Stimulated activated naive CD8-positive, alpha-beta T cell treated with anti-CD3 and anti-CD28 coated beads, Interleukin-15, Interleukin-2, amounts not matched to agents 100 U/mL and 50 U/mL, for 24 hours (primary cell): ENCODE measurements around the gene C1R.

Experiments used
- ATAC-seq: fragments of 150-1000 bp; cut with Tn5 transposase; one replicate; pipeline ENCODE4 v1.10.0; 2021
- DNase-seq: peaks from one replicate; pipeline ENCODE4 v3.0.0; 2021

C1R gene

DNA sequence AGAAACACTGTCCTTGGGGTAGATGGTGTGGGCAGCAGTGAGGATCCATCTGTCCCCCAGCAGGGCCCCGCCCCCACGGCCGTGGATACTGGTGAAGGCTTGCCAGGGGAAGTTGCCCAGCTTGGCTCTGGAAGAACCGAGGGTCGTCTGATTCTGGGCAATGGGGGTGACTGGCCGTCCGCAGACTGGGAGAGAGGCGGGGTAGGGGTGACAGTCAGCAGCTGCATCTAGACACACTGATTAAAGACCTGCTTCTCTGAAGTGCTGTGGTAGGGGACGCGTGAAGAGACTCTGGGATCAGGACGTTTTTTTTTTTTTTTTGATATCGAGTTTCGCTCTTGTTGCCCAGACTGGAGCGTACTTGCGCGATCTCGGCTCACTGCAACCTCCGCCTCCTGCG, 4.7 kb upstream of the C1R start:
- ATAC-seq (no peak), DNase-seq (no peak)

DNA sequence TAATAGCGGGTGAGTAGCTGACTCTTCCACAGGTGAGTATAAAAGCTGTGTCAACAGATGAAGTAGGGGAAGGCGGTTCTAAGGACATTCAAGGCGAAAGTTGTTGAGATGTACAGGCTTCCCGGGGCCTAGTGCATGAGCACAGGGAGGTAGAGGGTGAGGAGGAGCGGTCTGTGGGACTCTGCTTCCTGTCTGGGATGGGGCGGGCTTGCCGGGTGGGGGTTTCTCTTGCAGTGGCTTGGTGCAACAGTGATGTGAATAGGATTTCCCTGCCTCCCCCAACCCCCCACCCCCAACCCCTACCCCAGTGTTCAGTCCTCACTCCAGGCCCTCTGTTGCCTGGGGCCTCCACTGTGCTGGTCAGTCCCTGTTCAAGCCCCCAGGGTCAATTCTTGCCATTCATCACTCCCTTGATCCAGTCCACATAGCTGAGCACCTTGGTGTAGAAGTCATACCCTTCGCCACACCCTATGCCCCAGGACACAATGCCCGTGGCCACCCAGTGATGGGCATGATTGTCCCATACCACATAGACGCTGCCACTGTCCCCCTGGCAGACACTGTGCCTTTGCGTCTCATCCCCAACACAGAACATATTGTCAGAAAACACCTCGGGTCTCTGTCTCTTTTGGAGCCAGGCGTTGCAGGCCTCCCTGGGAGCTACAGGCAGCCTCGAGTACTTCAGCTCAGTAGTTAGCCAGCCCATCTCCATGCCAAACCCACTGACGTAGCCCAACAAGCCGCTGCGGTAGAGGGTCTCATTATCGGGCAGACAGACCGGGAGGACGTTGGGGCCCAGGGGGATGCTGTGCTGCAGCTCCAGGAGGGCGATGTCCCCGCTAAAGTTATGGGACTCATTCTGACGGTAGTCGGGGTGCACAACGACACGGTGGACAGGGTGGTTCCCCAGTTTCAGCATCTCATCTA, 4.0 kb upstream of the C1R start:
- no peak for DNase-seq
- ATAC-seq: no peak

DNA sequence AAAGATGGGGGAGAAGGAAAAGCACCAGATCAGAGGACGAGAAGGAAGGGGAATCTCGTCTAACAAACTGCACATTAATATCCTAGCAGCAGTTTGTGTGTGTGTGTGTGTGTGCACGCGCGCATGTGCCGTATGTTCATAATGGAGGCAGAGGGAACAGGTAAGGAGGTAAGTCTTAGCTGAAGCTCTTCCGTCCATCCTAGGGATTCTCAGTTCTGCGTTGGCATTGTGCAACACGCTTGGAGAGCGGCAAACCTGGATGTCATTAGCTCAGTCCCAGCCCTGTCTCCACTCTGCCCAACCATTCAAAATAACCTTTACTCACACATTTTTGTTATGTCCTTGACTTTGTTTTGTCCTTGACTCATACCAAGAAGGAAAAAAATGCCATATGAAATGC, 1.6 kb upstream of the C1R start:
- ATAC-seq (no peak), DNase-seq (no peak)

DNA sequence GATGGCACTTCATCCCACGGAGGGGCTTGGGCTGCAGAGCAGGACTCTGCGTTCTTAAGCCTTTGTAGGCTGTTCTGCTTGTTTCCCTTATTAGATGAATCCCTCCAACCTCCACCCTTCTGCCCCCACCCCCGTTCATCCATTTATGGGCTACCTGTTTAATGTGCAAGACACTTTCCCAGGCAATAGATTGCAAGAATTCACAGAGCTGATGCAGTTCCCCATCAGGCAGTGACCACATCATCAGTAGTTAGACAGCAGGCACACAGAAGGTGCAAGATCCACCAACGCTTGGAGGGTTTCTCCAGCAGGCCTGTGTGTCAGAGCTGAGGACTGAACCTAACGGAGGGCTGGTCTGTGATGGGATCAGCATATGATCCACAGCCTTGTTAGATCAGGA, 1.2 kb upstream of the C1R start:
- DNase-seq (no peak), ATAC-seq (no peak)

DNA sequence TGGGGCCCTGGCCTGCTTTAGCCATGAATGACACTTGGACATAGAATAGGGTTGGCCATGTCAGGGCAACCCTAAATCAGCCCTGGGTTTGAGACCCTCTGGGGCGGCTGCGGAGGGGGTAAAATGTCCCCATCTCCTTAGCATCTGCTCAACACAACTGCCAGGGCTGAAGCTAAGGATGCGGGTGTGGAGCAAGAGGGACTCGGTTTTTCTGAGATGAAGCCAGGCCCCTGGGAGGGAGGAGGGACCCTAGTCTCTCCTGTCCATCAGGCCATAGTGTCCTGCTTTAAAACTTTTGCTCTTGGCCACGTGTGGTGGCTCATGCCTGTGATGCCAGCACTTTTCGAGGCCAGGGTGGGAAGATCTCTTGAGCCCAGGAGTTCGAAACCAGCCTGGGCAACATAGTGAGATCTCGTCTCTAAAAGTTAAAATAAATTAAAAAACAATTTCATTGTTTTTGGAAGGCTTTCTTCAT, 778 bp upstream of the C1R start:
- ATAC-seq: no peak
- no peak for DNase-seq

DNA sequence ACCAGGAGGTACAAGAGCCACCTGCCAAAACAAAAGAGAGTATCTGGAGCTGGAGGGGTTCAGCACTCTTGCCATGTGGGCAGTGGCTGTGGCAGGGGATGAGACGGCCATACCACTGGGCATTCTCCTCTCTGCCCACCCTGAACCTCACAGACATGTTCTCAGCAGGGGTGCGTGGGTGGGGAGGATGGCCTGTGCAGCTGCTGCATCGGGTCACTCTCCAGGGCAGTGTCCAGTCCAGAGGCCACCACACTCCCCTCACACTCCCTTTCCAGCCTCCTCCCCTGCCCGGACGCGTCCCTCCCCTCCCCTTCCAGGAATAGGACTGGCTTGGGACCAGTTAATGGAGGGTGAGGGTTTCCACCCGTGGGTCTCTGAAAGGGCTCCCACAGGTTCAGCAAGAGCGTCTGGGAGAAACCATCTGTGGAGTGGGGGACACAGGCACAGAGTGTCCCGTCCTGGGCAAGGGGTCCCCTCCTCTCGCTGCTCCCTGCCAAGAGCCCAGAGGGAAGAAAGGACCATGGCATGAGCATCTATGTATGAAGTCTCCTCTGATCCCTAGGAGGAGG, 501 bp downstream of the C1R start:
- DNase-seq: no peak
- ATAC-seq: peak; percentile 15

DNA sequence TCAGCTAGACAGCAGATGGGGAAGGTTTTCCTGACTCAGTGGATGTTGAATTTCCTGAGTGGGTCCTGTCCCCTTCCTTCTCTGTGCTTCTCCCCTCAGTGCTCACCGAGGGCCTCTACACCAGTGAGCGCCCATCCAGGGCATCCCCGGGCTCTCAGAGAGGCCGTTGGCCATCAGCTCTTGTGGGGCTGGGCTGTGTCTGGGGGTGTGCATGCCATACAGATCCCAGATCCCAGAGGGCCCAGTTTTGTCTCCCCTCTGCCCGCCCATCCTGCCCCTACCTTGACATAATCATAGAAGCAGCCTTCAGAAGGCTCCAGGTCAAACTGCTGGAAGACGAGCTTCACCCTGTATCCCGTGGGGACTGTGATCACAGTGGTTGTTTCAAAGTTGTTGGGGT, 1.1 kb downstream of the C1R start:
- DNase-seq (no peak), ATAC-seq (no peak)

DNA sequence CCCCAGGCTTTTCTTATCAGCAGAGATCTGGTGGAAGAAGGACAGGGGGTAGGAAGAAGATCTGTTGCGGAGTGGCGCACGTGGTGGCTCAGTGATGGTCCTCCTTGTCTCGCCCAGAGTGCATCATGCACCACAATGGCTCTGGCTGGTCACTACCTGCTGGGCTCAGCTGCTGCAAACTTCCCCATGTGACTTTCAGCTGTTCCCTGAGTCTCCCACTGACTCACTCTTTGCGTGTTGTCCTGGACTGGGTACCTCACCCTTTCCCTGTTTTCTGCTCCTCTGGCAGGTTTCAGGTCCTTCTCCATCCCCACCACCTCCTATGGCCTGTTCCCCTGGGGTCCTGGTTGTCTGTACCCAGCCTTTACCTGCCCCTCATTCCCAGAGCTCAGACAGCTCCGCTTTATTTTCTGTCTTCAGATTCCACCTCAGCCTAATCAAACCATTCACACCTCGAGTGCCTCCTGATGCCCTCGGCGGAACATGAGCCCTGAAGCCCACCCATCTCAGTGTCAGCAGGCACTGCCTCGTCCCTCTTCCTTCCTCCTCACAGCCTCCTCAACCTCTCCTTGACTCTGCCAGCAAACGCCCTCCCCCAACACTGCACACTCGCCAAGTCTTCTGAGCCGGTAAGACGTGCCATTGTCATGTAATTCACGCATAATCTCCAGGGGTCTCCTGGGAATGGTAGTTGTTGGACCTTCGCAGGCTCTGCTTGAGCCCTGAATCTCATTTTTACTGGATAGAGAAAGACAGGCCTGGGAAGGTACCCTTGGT, 1.8 kb downstream of the C1R start:
- DNase-seq (no peak), ATAC-seq (no peak)

DNA sequence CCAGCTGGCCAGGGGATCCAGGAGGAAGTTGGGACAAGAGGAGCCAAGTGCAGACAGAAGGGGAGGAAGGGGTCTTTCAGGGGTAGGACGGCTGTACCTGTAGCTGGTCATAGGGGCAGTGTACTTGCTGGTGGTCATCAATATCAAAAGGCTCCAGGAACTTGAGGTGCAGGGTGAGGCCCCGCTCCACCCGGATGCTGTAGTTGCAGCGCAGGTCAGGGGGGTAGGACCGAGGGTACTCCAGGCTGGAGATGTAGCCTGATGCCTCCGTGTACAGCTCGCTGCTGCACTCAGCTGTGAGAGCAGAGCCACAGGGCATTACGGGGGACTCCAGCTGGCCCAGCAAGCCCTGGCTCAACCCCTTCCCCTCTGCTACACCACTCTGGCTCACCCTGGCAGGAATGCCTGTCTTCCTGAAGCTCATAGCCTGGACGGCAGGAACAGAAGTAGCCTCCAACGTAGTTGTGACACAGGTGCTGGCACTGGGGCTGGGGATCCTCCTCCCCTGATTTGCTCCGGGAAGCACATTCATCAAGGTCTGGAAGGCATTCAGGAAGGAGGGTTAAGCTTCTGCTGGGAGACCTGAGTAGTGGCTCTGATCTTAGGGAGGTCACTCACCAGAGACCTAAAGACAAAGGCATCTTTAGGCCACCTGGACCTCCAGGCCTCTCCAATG, 2.9 kb downstream of the C1R start:
- no peak for DNase-seq
- ATAC-seq: no peak

DNA sequence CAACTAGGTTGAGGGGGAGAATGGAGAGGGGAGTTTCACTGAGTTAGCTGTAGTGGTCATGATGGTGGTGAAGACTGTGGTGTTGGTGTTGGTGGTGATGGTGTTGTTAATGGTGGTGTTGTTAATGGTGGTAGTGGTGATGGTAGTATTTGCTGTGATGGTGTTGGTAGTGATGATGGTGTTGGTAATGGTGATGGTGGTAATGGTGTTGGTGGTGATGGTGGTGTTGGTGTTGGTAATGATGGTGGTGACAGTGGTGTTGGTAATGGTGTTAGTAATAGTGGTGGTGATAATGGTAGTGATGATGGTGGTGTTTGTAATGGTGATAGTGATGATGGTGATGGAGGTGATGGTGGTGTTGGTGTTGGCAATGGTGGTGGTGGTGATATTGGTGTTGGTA, 9.1 kb downstream of the C1R start:
- DNase-seq (no peak), ATAC-seq (no peak)

DNA sequence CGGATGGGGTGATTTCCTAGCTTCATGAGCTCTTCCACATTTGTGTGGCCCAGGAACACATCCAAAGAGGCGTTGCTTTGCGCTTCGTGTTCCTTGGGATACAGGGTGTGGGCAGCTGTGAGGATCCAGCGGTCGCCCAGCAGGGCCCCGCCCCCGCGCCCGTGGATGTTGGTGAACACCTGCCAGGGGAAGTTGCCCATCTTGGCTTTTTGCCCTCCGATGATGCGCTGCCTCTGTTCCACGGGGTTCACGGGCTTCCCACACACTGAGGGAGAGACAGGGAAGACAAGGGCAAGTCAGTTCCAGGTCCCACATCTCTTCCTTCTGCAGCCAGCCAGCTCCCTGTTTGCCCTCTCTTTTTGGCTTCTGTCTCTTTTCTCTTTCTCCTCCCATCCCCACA, 11.2 kb downstream of the C1R start:
- ATAC-seq (no peak), DNase-seq (no peak)

DNA sequence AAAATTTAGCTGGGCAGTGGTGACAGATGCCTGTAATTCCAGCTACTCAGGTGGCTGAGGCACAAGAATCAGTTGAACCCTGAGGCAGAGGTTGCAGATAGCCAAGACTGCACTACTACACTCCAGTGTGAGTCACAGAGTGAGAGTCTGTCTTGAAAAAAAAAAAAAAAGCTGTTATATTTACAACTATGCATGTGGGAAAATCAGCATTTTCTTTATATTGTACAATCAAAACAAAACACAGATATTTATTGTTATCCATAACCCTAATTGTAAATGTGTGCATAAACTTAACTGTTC, 12.5 kb downstream of the C1R start:
- ATAC-seq (no peak), DNase-seq (no peak)

DNA sequence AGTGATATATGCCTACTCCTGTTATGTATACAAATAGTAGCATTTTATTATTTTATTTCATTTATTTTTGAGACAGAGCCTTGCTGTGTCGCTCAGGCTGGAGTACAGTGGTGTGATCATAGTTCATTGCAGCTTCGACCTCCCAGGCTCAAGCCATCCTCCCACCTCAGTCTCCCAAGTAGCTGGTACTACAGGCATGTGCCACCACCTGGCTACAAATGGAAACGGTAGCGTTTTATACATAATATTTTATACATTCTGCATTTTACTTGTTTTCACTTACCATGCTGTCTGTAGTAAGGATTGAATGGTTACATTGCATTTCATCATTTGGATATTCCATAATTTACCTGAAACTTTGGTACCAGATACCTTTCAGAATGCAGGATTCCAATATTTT, 14.1 kb downstream of the C1R start:
- no peak for ATAC-seq
- no peak for DNase-seq

DNA sequence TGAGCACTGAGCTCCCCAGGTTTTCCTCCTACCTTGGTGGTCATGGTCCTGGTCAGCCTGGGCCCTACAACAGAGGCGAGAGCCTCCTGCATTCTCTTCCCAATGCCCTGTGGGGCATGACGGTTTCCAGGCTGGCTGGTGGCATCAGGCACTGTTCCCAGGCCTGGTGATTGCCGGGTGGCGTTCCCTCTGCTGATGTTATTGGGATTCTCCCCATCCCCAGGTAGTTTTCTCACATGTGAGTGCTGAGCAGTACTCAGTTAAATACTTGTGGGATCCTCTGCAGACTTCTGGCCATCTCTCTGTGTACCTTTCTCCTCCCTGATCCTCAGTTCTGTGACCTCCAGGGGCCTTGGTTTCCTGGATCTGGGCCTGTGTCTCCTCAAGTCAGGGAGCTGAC, 15.8 kb downstream of the C1R start:
- no peak for DNase-seq
- ATAC-seq: no peak

DNA sequence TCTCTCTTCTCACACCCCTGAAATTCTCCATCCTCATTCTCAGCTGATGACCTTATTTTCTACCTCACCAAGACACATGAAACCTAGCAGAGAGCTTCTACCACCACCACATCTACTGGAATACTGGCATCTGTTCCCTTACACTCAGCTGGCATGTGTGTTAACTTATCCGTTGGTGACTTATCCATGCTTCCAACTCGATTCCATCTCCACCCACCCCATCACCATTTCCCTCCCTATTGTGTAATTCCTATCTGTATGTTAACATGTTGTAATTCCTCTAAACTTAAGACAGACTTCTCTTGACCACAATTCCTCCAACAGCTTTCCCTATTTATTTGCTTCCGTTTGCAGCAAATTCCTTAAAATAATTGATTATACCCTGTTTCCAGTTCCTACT, 16.3 kb downstream of the C1R start:
- no peak for DNase-seq
- no peak for ATAC-seq

DNA sequence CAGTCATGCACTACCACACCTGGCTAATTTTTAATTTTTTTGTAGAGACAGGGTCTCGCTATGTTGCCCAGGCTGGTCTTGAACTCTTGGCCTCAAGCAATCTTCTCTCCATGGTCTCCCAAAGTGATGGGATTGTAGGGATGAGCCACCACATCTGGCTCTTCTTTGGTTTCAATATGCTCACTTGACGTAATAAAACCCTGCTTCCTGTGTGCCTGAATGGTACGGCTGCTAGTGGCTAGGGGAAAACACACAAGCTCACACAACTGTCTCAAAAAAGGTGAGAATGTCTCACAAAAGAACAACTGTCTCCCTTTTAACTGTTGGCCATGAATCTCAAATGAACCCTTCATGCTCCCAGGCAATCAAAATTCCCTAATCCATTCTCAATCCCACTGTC, 16.7 kb downstream of the C1R start:
- DNase-seq (no peak), ATAC-seq (no peak)

DNA sequence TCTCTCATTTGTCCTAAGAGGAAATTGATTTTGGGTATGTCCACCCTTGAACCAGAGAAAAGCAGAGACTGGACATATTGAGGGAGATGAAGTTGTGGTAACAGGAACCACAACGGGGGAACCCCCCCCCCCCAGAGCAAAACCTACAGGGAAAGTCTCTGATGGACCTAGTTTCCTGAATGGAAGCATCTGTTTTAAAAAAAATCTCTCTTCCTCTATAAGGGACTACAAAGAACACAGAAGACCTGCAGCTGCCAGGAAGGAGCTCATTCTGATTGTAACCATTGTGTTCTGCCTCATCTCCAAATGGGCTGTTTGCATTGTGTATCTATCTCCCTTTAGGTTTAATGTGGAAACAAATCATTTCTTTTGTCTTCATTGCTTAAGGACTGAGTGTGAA, 18.3 kb downstream of the C1R start:
- DNase-seq (no peak), ATAC-seq (no peak)

DNA sequence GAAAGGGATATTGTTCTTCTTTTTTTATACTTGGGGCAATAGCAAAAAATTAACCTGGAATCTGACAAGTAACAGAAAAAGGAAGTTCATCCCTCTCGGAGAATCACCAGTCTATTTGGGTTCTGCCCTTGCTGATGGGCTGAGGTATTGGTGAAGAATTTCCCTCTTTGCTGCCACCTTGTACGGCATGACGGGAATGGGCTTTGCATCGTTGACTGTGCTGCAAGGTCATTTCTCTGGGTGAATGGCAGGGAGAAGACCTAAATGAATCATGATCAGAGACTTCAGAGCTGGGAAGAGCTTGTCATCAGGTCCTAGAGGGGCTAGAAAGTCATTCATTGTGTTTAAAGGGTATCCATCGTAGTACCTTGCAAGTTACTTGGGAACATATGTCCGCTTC, 19.7 kb downstream of the C1R start:
- no peak for ATAC-seq

DNA sequence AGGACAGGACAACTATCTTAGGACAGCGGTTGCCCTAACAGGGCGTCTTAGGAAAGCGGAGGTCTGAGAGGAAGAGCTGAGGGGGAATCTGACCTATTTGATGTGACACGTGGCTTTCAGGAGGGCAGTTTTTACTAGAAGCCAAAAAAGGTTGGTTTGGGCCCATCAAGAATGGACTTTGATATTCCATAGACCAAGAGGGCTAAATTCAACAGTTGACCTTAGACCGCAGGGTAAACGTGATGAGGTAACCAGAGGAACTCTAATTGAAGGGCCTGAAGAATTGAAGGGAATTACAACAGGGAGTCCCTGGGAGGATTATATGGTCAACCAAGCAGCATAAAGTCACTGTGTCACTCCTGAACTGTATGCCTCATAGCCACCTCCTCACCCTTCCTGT, 20.2 kb downstream of the C1R start:
- DNase-seq (no peak), ATAC-seq (no peak)

More for the DNA sequence above, 19.7 kb downstream of the C1R start:
- DNase-seq: no peak

DNA sequence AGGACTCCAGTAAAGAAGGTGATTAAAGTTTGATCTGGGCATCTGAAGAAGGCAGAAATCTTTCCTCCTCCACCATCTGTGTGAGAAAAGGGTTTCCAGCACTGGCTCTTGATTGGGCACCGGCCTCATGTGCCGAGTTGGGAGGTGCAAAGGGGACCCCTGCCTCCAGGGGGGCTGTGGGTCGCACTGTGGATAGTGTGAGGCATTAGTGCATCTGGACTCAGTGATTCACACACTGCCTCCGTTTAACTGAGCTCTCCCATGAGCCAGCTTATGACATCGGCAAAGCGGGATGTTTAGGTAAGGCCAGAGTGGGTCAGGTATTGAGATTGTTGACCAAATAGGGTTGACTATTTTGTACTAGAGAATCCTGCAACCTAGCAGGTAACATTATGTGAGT, 22.9 kb downstream of the C1R start:
- no peak for ATAC-seq
- no peak for DNase-seq

DNA sequence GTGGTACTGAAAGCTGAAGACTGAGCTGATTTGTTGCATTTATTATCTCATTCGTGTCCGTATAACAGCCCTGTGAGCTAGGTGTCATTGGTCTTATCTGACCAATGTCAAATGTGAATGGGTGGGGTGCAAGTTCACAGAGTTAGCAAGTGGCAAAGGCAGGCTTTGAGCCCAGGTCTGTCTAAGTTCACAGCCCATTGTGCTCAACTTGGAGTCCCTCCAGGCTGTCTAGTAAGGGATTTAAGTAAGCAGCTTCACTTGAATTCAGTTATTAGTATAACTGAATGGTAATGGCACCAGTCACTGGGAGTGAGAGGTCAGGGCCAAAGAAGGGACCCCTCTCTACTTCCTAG, 23.3 kb downstream of the C1R start:
- ATAC-seq (no peak), DNase-seq (no peak)

DNA sequence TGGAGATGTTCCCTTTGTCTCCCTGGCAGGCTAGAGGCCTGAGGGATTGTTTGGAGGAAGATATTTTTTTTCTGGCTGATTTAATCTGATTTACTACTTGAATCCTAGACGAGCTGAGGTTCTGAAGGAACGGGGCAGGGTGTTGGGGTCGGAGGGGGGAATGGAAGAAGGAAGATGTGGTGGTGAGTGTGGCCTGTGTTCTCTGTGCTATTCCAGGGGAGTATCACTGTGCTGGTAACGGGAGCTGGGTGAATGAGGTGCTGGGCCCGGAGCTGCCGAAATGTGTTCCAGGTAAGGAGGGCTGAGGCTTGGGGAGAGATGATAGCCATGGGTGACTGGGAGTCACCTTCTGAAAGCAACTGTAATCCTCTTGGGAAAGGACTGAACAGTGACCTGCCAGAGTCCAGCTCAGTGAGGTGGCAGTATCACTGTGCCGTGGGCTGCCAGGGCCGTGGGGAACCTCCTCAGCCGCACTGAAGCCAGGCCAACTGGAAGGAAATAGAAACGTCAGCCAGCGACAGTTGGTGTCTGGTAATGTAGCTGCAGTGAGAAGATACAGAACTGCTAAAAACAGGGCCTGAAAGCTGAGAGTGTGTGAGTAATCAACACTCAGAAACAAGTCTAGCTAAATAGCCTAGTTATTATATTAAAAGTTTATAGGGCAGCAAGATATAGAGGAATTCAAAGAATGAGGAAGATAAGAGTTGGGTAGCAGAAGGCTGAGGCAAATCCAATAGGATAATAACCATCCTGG, 23.8 kb downstream of the C1R start:
- ATAC-seq: no peak
- no peak for DNase-seq
